Fibroblast of lung (primary cell): Measurements from ENCODE around the gene PROM2.

Source experiments
- CTCF ChIP-seq, 2 donors: IDR thresholded peaks in 1 of 2; conservative IDR thresholded peaks in 1 of 2; 1 replicate in 1 of 2; 2 replicates in 1 of 2; pipeline ENCODE4 v1.5.1; 2011 to 2012; ENCODE audit warnings: low read length in 2 of 2, control low read depth in 1 of 2, inconsistent platforms in 1 of 2, low read depth in 1 of 2, mild to moderate bottlenecking in 1 of 2
- EZH2 ChIP-seq: IDR thresholded peaks from 2 replicates; pipeline ENCODE4 v1.5.1; 2012; ENCODE audit warnings: low read length, control low read depth, mild to moderate bottlenecking; ENCODE audit errors: missing control alignments

GRCh38 chr2:95330794-95331338 is 56.6 kb downstream of the PROM2 start:
- TF ChIP-seq CTCF (conservative IDR thresholded peaks at IDR 0.05 in 1 of 2, IDR thresholded peaks at IDR 0.05 in 1 of 2; ENCODE audit: low read depth in 1 of 2, low read length in 2 of 2): no peak
- no peak for TF ChIP-seq EZH2
